ENCODE results near the gene KRT86. TPM values are rescaled to one million over a fixed set of nuclear protein-coding genes. Genes with fewer than 3 reads are reported as not detected.

KRT86 gene
- total and polyA plus RNA-seq, 9 of the 15 experiments (the other 6 are each of a cell fraction or from before 2014, with no cell fraction given) = not detected

DNA sequence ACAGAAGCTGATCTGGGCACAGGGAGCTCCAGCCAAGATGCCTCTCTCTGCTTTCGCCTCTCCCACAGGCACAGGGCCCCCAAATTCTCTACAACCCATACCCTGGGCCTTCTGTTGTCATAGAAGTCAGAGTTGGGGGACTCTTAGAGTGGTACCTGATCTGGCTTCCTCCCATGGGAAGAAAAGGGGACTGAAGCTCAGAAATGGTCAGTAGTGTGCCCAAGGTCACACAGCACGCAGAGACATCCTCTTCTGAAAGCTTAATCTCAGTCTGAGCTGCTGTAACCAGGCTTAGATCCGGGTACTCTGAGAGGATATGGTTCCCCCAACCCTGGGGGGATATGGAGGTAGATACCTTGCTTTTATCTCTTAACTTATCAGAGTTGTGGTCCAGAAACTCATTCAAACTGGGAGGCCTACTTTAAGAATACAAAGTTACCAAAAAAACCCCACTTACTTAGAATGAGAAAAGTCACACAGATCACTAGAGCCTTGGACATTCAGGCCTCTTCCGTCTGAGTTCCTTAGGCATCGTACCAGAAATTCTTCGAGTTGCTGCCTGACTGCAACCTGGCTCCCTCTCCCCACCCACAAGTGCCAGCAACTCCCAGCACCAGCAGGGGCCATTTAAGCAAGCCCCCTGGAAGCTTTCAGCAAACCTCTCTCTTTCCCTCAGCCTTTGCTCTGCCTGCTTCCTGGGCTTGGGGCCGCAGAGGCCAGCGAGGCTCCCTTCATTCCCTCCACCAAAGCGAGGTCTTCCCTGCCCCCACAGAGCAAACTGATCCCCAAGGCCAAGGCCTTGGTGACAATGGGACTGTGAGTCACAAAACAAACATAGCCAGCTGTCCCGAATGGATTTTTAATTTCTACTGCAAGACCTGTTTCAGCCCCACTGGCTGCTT is 27.5 kb upstream of the KRT86 start:
- H3K9me3 ChIP-seq (replicated peaks; ENCODE audit: control insufficient read depth, insufficient read depth, low read depth, low read length) = no peaks in the 10 kb centered on the region
- peak; percentile 77 for TF ChIP-seq FOSL1 (tag; conservative IDR thresholded peaks at IDR 0.05)
- TF ChIP-seq, protein P1, sequence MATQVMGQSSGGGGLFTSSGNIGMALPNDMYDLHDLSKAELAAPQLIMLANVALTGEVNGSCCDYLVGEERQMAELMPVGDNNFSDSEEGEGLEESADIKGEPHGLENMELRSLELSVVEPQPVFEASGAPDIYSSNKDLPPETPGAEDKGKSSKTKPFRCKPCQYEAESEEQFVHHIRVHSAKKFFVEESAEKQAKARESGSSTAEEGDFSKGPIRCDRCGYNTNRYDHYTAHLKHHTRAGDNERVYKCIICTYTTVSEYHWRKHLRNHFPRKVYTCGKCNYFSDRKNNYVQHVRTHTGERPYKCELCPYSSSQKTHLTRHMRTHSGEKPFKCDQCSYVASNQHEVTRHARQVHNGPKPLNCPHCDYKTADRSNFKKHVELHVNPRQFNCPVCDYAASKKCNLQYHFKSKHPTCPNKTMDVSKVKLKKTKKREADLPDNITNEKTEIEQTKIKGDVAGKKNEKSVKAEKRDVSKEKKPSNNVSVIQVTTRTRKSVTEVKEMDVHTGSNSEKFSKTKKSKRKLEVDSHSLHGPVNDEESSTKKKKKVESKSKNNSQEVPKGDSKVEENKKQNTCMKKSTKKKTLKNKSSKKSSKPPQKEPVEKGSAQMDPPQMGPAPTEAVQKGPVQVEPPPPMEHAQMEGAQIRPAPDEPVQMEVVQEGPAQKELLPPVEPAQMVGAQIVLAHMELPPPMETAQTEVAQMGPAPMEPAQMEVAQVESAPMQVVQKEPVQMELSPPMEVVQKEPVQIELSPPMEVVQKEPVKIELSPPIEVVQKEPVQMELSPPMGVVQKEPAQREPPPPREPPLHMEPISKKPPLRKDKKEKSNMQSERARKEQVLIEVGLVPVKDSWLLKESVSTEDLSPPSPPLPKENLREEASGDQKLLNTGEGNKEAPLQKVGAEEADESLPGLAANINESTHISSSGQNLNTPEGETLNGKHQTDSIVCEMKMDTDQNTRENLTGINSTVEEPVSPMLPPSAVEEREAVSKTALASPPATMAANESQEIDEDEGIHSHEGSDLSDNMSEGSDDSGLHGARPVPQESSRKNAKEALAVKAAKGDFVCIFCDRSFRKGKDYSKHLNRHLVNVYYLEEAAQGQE (IDR thresholded peaks at IDR 0.05; ENCODE audit: borderline replicate concordance) = no peak
- TF ChIP-seq, protein P1 (CRISPR knock-in tag; IDR thresholded peaks at IDR 0.05; ENCODE audit: low read depth) = no peak
- TF ChIP-seq JUND (IDR thresholded peaks at IDR 0.05; ENCODE audit: borderline replicate concordance, low read depth, low read length) = peak; percentile 43; the same call in 1 of the 2 replicates
- TF ChIP-seq JUND (tag; IDR thresholded peaks at IDR 0.05; ENCODE audit: borderline replicate concordance, low read depth, low read length) = no peak; the same call in 2 of the 3 replicates
- TF ChIP-seq FOXA3 (CRISPR knock-in tag; conservative IDR thresholded peaks at IDR 0.05 in 1 of 2, IDR thresholded peaks at IDR 0.05 in 1 of 2) = peak; percentile 74 to 89
- 0 out of 4 replicates have a peak overlapping the region, but pooled peaks of 1 of the 2 experiments have one; percentile 17 for H3K9ac ChIP-seq (ENCODE audit: insufficient read depth in 1 of 2, low read depth in 2 of 2, low read length in 2 of 2)
- ATAC-seq (no peak), DNase-seq (ENCODE audit: extremely low read depth in 1 of 4, low spot score in 3 of 4) (no peak), FAIRE-seq (no peak)
- in situ Hi-C loops (cut with MboI) = no loop called here
- ChIA-PET POLR2A (no interaction called here), CTCF (ENCODE audit: low intra/inter-chr PET ratio) (no interaction called here)
- intact Hi-C loops (cut with micrococcal nuclease) = no loop called here
- no TSS peak for BruUV-seq (replicated peaks)
- H3K4me3 ChIP-seq = no peak overlapping the region
- H2AFZ ChIP-seq (ENCODE audit: low read depth, low read length) = no peak overlapping the region
- 0 out of 2 replicates have a peak, but pooled peaks cover 7% of the 10 kb centered on the region for H4K20me1 ChIP-seq (replicated peaks; ENCODE audit: control insufficient read depth, insufficient read depth, low read length)
- 2% methylated on average over 10 of the region's 10 CpGs for WGBS (ENCODE audit: insufficient coverage, low coverage, missing lambda C conversion rate)
- H3K27me3 ChIP-seq (ENCODE audit: control insufficient read depth in 2 of 2, insufficient read depth in 2 of 2, low read length in 2 of 2) = peaks cover 15 to 70% of the 10 kb centered on the region in 2 experiments
- H3K4me2 ChIP-seq (ENCODE audit: insufficient read depth, low read length) = no peak overlapping the region
- no peaks in the 10 kb centered on the region for H3K79me2 ChIP-seq (ENCODE audit: control insufficient read depth, insufficient read depth, low read length)
- no peaks in the 10 kb centered on the region for H3K9me1 ChIP-seq (ENCODE audit: control insufficient read depth, insufficient read depth, low read length)
- no peak overlapping the region for H3K27ac ChIP-seq (ENCODE audit: extremely low read depth, low read depth, low read length)
- H3K36me3 ChIP-seq (ENCODE audit: control insufficient read depth, insufficient read depth, low read length) = no peaks in the 10 kb centered on the region
- H3K4me1 ChIP-seq (replicated peaks in 1 of 2; ENCODE audit: control insufficient read depth in 2 of 2, insufficient read depth in 2 of 2, low read length in 2 of 2) = no peaks in the 10 kb centered on the region
